Subcutaneous adipose tissue (tissue), 4 donors: Measurements from ENCODE around the gene SBF2. TPM values are rescaled to one million over a fixed set of nuclear protein-coding genes. Genes with fewer than 3 reads are reported as not detected.

Experiments
- total RNA-seq, 4 donors: library from RNA; depleted of rRNA; stranded (reverse); fragments of >200 nt; gene quantifications; one replicate each; pipeline ENCODE4 v1.1.0, GENCODE V29; 2016
- TF ChIP-seq, protein P1 (sequence below): fragments of 450-650 bp; IDR thresholded peaks from one replicate; pipeline ENCODE4 v1.5.1; 2016; ENCODE audit warnings: low read depth, mild to moderate bottlenecking, control low read depth, antibody characterized with exemption, moderate library complexity

Gene SBF2
- total RNA-seq, 4 donors from 2014 or later = 87.2 to 103 (median 97.3) TPM

DNA sequence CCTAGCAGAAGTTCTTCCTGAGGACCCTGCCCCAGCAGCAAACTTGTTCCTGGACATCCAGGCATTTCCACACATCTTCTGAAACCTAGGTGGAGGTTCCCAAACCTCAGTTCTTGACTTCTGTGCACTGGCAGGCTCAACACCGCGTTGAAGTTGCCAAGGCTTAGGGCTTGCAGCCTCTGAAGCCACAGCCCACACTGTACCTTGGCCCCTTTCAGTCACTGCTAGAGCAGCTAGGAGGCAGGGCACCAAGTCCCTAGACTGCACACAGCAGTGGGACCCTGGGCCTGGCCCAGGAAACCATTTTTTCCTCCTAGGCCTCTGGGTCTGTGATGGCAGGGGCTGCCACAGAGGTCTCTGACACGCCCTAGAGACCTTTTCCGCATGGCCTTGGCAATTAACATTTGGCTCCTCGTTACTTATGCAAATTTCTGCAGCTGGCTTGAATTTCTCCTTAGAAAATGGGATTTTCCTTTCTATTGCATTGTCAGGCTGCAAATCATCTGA, 159.0 kb downstream of the SBF2 start:
- TF ChIP-seq, protein P1, sequence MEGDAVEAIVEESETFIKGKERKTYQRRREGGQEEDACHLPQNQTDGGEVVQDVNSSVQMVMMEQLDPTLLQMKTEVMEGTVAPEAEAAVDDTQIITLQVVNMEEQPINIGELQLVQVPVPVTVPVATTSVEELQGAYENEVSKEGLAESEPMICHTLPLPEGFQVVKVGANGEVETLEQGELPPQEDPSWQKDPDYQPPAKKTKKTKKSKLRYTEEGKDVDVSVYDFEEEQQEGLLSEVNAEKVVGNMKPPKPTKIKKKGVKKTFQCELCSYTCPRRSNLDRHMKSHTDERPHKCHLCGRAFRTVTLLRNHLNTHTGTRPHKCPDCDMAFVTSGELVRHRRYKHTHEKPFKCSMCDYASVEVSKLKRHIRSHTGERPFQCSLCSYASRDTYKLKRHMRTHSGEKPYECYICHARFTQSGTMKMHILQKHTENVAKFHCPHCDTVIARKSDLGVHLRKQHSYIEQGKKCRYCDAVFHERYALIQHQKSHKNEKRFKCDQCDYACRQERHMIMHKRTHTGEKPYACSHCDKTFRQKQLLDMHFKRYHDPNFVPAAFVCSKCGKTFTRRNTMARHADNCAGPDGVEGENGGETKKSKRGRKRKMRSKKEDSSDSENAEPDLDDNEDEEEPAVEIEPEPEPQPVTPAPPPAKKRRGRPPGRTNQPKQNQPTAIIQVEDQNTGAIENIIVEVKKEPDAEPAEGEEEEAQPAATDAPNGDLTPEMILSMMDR = no peak

DNA sequence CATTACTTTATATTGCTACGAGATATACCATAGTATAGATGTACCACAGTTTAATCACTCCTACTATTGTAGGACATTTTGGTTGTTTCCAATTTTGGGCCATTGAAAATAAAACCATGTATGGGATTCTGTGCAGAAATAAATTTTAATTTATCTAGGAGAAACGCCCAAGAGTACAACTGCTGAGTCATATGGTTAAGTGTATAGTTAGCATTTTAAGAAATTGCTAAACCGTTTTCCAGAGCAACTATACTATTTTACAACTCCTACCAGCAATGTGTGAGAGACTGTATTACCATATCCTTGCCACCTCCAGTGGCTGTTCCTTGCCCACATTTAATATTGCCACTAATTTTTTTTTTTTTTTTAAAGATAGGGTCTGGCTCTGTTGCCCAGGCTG, 163.1 kb downstream of the SBF2 start:
- TF ChIP-seq, protein P1 = no peak

DNA sequence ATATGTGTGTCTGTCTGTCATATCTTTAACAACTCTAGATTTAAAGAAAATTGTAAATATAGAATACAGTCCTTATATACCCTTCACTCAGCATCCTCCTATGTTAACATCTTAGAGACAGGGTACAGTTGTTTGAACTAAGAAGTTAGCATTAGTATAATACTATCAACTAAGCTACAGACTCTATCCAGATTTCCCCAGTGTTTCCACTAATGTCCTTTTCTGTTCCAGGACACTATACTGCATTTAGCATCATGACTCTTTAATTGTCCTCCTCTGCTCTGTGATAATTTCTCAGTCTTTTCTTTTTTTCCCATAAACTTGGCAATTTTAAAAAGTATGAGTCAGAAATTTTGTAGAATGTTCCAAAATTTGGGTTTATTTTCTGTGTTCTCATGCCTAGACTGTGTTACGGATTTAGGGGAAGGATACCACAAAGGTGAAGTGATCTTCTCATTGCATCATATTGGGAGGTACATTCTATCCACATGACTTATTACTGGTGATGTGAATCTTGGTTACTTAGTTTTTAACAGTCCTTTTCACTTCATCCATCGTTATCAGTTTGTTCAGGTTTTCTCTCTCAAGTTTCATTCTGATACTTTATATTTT, 168.4 kb downstream of the SBF2 start:
- TF ChIP-seq, protein P1 = no peak

DNA sequence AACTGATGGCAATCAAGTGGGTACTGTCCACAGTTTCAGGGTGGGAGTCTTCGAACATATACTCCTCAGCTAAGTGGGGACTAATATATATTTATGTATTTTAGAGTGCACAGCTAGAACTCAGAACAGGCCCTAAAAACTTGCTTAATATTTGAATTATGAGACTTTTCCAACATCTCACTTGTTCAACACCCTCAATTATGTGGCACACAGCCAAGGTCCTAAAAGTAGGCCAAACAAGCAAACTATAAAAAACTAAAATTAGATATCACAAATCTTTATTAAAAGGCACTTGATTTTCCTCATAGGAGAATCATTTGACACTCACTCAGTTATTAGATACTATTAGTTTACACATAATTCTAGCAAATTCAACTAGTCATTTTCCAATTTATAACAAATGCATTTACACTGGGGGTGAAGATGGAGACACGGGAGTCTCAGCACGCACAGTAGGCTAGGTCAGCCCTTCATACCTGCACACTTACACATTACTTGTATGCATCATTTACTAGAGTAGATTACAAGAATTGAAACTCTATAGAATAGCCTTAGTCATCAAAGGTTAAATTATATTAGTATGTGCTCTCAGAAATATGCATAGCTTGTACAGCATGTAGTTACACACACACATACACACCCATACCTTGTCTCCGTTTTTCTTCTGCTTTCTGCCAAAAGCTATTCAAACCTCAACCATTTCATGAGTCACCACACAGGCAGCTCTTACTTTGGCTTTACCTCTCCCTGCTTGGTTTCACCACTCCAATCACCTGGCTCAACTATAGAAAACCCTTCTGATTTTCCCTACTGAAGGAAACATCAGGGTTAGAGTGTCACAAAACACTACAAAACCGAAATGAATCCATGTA, 171.5 kb downstream of the SBF2 start:
- TF ChIP-seq, protein P1 = no peak

DNA sequence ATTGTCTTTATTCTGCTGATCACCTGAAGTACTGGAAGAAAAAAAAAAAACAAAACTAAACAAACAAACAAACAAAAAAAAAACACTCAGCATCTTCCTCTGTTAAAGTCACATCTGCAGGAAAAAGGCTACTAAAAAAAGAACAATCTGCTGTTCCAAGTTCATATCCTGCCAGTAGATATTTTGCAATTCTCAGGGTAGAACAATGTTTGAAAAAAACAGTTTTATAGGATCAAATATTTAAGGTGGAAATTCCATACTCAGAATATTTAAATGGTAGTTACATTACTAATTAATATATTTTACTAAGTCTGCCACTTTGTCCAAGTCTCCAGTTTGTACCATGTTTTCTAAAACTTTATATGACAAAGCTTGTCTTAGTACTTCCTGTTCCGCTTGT, 175.2 kb downstream of the SBF2 start:
- TF ChIP-seq, protein P1 = no peak

DNA sequence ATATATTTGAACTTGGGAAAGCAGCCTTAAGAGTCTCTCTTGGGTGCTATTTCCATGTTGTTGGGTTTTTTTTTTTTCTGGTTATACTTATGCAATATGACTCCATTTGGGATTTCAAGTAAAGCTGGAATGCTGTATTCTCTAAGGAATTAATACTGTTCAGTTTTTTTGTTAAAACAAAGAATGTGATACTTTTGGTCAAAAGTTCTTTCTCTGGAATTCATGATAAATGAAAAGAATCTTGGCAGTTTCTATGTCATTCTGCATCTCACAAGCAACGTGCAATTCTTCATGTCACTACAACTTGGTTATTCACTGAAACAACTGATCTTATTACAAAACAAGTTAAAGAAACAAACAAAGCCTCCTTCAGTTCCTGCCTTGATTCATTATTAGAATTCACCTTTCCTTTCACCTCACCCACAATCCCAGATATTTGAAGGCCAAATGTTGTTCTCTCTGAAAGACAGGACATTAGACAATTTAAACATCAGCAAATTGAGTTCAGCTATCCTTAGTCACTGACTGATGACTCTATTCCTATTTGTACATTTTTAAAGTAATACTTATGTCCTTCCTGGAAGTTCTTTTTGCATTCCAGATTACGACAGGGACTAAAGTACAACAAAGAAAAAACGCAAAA, 176.2 kb downstream of the SBF2 start:
- TF ChIP-seq, protein P1 = no peak

DNA sequence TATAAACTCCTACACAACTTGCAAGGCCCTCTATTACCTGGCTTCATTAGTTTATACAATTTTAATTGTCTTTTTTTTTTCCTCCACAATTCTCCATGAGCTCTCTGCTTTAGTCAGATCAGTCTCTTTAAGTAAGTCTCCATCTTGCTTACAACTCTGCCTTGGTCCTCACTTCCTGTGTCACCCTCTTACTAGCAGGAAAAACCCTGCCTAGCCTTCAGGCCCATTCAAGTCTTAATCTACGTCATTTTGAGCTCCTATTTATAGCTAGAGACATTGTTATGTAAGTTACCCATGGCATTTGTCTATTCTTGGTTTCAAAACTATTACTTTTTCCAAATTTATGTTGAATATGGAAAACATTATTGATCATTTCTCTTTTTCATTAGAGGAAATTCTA, 177.4 kb downstream of the SBF2 start:
- TF ChIP-seq, protein P1 = no peak
